C4-2B (cell line): Measurements from ENCODE around the gene CSTF2.

Experiments
- ZFX ChIP-seq: fragments of 450-650 bp; IDR thresholded peaks from 2 replicates; pipeline ENCODE4 v1.6.1; 2017
- TF ChIP-seq, protein P1 (sequence below): fragments of 450-650 bp; conservative IDR thresholded peaks from 2 replicates; pipeline ENCODE4 v1.5.1; 2017; ENCODE audit warnings: mild to moderate bottlenecking

DNA sequence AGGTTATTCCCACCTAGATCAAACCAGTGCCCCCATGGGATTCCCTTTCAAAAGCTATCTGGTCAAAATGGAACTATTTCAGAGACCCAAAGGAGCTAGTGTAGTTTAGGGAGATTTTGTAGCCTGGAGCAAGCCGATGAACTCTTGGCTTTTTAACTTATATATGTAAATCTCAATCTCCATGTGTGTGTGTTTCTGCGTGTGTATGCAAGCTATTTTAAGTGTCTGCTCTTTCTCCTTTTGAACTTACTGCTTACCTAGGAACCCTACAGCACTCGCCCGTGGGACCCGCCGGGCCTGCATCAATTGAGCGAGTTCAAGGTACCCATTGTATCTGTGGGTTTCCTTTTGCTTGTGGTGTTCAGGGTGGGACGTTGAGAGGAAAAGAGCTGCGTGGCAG lies 10.4 kb downstream of the CSTF2 start:
- TF ChIP-seq, protein P1, sequence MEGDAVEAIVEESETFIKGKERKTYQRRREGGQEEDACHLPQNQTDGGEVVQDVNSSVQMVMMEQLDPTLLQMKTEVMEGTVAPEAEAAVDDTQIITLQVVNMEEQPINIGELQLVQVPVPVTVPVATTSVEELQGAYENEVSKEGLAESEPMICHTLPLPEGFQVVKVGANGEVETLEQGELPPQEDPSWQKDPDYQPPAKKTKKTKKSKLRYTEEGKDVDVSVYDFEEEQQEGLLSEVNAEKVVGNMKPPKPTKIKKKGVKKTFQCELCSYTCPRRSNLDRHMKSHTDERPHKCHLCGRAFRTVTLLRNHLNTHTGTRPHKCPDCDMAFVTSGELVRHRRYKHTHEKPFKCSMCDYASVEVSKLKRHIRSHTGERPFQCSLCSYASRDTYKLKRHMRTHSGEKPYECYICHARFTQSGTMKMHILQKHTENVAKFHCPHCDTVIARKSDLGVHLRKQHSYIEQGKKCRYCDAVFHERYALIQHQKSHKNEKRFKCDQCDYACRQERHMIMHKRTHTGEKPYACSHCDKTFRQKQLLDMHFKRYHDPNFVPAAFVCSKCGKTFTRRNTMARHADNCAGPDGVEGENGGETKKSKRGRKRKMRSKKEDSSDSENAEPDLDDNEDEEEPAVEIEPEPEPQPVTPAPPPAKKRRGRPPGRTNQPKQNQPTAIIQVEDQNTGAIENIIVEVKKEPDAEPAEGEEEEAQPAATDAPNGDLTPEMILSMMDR, result no peak
- TF ChIP-seq ZFX, result no peak
